ENCODE data around the gene ST6GALNAC4.
"Not testable (repeated sequence)": the region's sequence is repeated elsewhere in the genome, so short reads cannot be mapped to it uniquely, and the experiment has no call there.

ST6GALNAC4 gene

DNA sequence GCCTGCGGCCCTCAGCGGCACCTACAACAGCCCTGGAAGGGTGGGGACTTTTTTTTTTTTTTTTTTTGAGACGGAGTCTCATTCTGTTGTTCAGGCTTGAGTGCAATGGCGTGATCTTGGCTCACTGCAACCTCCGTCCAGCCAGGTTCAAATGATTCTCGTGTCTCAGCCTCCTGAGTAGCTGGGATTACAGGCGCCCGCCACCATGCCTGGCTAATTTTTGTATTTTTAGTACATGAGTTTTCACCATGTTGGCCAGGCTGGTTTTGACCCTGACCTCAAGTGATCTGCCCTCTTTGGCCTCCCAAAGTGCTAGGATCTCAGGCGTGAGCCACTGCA lies 46.7 kb downstream of the ST6GALNAC4 start:
- DNase-seq (ENCODE audit: low read depth in 2 of 2), result not testable (repeated sequence)

- DNase-seq (ENCODE audit: low read depth in 2 of 2), result peak; percentile 54 to 72
These were observed 47.3 kb downstream of the ST6GALNAC4 start for GRCh38 chr9:127869310-127870152.

DNA sequence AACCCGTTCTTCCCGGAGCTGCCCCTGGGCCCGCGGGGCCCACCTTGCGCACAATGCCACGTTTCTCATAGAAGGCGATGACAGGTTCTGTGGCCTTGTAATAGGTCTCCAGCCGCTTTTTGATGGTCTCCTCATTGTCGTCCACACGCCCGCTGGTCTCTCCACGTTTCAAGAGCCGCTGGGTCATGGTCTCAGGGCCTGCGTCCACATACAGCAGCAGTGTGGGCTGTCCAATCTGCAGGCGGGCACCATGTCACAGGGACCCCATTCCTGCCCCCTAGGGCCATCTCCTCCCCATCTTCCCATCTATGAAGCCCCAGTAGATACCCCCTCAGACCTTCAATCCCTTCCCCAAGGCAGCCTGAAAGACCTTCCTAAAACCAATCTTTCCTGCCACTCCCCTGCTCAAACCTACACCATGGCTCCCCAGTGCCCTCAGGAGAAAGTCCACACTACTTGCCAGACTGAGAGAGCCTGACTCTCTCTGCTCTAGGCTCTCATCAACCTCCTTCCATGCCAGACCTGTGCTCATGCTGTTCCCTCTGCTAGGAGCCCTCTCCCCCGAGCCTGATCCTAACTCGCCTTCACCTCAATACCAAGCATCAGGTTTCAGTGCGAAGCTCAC lies 48.5 kb downstream of the ST6GALNAC4 start:
- DNase-seq (ENCODE audit: low read depth in 2 of 2), result no peak

- no peak for DNase-seq (ENCODE audit: low read depth in 2 of 2)
These were observed 49.2 kb downstream of the ST6GALNAC4 start for GRCh38 chr9:127867356-127868277.

DNA sequence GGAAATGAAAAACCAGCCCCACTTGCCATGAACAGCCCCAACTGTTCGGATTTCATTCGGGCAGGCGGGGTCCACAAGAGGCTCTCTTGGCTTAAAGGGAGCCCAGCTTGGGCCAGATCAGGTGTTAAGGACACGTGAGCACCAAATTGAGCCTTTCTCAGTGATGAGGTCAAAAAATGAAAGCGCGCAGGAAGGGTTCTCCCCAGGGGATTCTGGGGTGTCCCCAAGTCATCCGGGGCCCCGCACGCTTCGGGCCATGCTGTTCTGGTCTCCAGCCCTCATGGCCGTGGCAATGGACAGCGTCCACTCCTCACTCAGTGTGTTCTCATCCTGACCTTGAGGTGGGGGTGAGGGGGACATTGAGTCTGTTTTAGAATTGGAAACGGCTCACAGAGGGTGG lies 50.3 kb downstream of the ST6GALNAC4 start:
- DNase-seq (ENCODE audit: low read depth in 2 of 2), result no peak

- DNase-seq (ENCODE audit: low read depth in 2 of 2), result no peak
These were observed 51.0 kb downstream of the ST6GALNAC4 start for GRCh38 chr9:127865645-127866464.

GRCh38 chr9:127863191-127863621 lies 53.6 kb downstream of the ST6GALNAC4 start:
- no peak for DNase-seq (ENCODE audit: low read depth in 2 of 2)

DNA sequence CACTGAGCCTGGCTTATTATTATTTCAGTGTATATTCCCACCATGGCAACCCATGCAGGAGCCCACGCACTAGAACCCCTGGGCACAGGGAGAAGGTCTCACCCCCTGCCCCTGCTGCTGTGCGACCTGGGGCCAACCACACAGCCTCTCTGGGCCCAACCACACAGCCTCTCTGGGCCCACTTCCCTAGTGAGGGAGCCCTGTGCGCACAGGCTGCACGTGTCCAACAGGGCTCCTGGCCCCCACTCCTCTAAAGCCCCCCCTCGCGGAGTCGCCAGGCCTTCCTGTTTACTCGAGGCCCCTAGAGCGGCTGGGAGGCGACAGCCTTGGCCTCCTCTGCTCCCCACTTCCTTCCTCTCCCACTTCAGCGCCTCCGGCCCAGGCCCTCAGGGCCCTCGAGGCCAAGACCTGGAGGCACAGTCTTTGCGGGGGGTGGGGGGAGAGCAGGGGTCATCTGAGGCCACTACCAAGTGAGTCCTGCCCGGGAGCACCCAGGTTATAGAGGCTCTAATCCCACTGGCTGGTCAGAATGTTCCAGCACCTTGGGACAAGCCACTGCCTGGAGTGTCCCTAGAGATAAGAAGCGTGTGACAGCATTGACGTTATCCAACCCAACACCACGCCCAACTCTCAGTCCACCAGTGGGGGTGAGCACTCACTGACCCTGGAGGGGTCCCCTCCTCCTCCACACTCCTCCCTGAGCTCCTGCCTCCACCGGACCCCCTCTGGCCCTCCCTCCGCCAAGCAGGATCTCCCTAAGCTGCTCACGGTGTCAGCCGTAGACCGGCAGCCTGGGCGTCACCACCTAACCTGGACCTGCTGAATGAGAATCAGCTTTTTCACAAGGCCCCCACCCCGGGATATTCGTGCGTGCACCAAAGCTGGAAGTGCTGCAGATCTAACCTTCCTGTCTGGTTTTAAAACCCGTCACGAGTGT lies 54.5 kb downstream of the ST6GALNAC4 start:
- DNase-seq (ENCODE audit: low read depth in 2 of 2), result peak; percentile 21 to 28

DNA sequence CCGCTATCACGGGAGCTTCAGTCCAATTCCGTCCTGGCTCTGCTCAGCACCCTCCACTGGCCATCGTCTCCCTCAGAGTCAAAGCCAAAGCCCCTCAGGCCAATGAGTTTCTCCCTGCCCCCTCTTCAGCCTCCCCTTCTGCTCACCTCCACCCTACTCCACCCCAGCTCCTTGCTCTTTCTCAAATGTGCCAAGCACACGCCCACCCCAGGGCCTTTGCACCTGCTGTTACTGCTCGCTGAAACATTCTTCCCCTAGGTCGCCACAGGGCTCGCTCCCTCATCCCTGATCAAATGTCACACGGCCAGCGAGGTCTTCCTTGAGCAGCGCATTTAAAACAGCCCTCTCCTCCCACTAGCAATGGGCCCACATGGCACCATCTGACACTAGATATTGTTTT lies 56.1 kb downstream of the ST6GALNAC4 start:
- no peak for DNase-seq (ENCODE audit: low read depth in 2 of 2)

GRCh38 chr9:127860260-127860659 lies 56.6 kb downstream of the ST6GALNAC4 start:
- DNase-seq (ENCODE audit: low read depth in 2 of 2), result no peak

DNA sequence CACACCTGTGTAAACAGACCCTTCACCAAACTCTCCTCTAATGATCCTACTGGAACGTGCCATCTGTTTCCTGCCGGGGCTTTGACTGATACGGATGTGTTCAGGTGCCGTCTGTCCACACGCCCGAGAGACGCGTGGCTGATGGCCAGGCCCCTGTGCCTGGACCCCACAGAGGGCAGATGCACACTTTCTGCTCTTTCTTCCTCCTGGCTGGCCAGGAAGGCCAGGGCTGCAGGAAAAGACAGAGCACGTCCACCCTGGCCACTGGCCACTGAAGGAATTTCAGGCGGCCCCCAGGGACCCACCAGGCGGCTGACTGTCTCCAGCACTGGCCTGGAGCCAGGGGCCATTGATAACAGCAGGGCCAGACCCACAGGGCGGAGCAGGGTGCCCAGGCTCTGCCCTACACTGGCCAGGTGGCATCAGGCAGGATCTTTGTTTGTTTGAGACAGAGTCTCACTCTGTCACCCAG lies 58.8 kb downstream of the ST6GALNAC4 start:
- no peak for DNase-seq (ENCODE audit: low read depth in 2 of 2)
